Measurements from ENCODE around the gene MRC1. TPM values are rescaled to one million over a fixed set of nuclear protein-coding genes. Genes with fewer than 3 reads are reported as not detected.

MRC1 gene
- total and polyA plus RNA-seq, 2 of the 8 experiments (the other 6 are each of a cell fraction or from before 2014, with no cell fraction given), result 0.03 to 0.06 TPM

DNA sequence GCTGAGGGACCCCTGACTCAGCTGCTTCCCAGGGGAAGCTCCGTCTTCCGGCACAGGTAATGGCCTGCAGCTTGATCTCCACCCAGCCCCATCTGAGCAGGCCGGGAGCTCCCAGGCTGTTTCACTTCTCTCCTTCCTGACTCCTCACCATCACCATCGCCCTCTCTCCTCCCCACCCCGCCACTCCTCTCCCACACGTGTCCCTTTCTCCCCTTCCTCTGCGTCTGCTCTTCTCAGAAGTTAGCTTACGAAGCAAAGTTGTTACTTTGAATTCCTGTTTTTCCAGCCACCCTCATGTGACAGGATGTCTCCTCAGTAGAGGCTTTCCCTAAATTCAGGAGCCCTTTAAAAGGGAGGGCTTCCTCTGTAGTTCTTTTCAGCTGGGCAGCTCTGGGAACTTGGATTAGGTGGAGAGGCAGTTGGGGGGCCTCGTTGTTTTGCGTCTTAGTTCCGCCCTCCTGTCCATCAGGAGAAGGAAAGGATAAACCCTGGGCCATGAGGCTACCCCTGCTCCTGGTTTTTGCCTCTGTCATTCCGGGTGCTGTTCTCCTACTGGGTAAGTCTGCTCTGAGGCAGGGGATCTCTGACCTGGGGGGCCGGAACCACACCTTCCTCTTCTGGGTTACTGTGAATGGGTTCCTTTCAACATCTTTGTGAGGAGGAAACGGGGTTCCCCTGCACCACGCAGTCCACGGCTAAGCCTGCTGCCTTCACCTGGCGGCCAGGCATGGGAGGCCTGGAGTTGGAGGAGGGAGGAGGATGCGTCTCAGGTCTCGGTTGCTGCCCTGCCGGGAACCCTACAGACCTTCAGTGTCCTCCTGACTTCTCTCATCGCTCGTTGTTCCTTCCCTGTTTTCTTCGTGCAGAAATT lies at the start of gene MRC1 (continued):
- no peak for TF ChIP-seq RXRA (IDR thresholded peaks at IDR 0.05; ENCODE audit: insufficient read depth, low read depth, low read length)
- TF ChIP-seq BACH1 (IDR thresholded peaks at IDR 0.05; ENCODE audit: low read length), result no peak
- TF ChIP-seq RFX5 (IDR thresholded peaks at IDR 0.05; ENCODE audit: borderline replicate concordance, low read depth, low read length), result no peak
- no peak for TF ChIP-seq NANOG (IDR thresholded peaks at IDR 0.05; ENCODE audit: insufficient read depth, low read depth, low read length, poor library complexity, severe bottlenecking)
- no peak for TF ChIP-seq BCL11A (IDR thresholded peaks at IDR 0.05; ENCODE audit: low read depth in 2 of 2, low read length in 2 of 2)
- TF ChIP-seq NRF1 (IDR thresholded peaks at IDR 0.05; ENCODE audit: low read depth, low read length), result no peak
- no peak for TF ChIP-seq TEAD4 (IDR thresholded peaks at IDR 0.05; ENCODE audit: low read depth, low read length)
- no peak for TF ChIP-seq SRF (IDR thresholded peaks at IDR 0.05; ENCODE audit: low read depth, low read length)
- no peak for TF ChIP-seq SP2 (IDR thresholded peaks at IDR 0.05; ENCODE audit: low read length)
- TF ChIP-seq CTBP2 (IDR thresholded peaks at IDR 0.05; ENCODE audit: borderline replicate concordance, insufficient read depth, insufficient read length, low read length), result no peak
- TF ChIP-seq E2F6 (IDR thresholded peaks at IDR 0.05), result no peak
